Stomach smooth muscle (tissue), 2 donors: ENCODE results near the gene DOCK6.

Experiments used
- H3K27ac ChIP-seq: one replicate; pipeline ENCODE4 v1.7.0; 2013; ENCODE audit warnings: mild to moderate bottlenecking, low read length, inconsistent platforms
- H3K27me3 ChIP-seq, 2 donors: one replicate each; pipeline ENCODE4 v1.7.0; 2013; ENCODE audit warnings: low read length in 2 of 2; ENCODE audit not compliant: insufficient read depth in 2 of 2, control insufficient read depth in 1 of 2
- H3K36me3 ChIP-seq, 2 donors: one replicate each; pipeline ENCODE4 v1.7.0; 2013; ENCODE audit warnings: low read length in 2 of 2; ENCODE audit not compliant: control insufficient read depth in 2 of 2, insufficient read depth in 2 of 2
- H3K4me1 ChIP-seq: one replicate; pipeline ENCODE4 v1.7.0; 2013; ENCODE audit warnings: low read length; ENCODE audit not compliant: control insufficient read depth, insufficient read depth
- H3K4me3 ChIP-seq, 2 donors: one replicate each; pipeline ENCODE4 v1.7.0; 2013; ENCODE audit warnings: low read length in 2 of 2
- H3K9ac ChIP-seq, 2 donors: one replicate each; pipeline ENCODE4 v1.7.0; 2013; ENCODE audit warnings: low read length in 2 of 2, mild to moderate bottlenecking in 1 of 2
- H3K9me3 ChIP-seq, 2 donors: one replicate each; pipeline ENCODE4 v1.7.0; 2013; ENCODE audit warnings: low read length in 2 of 2; ENCODE audit not compliant: control insufficient read depth in 2 of 2
- donor health status: healthy.
- donor health status: Pancreatic carcinoma.

DOCK6 gene

GRCh38 chr19:11257846-11258380, 4.4 kb downstream of the DOCK6 start:
- no peak overlapping the region for H3K9ac ChIP-seq
- no peak overlapping the region for H3K27ac ChIP-seq
- H3K36me3 ChIP-seq, result no peaks in the 10 kb centered on the region
- no peak overlapping the region for H3K4me3 ChIP-seq
- no peaks in the 10 kb centered on the region for H3K27me3 ChIP-seq
- no peaks in the 10 kb centered on the region for H3K9me3 ChIP-seq
- peaks cover 19% of the 10 kb centered on the region for H3K4me1 ChIP-seq

GRCh38 chr19:11256189-11256588, 6.1 kb downstream of the DOCK6 start:
- Histone ChIP-seq H3K9me3 (no peaks in the 10 kb centered on the region), H3K4me1 (peaks cover 17% of the 10 kb centered on the region), H3K4me3 (no peak overlapping the region), H3K9ac (no peak overlapping the region), H3K27me3 (no peaks in the 10 kb centered on the region), H3K27ac (no peak overlapping the region), H3K36me3 (peaks cover 6 to 11% of the 10 kb centered on the region in 2 donors)

GRCh38 chr19:11254666-11255065, 7.7 kb downstream of the DOCK6 start:
- Histone ChIP-seq H3K4me3 (no peak overlapping the region), H3K27ac (no peak overlapping the region), H3K9me3 (no peaks in the 10 kb centered on the region), H3K4me1 (peaks cover 17% of the 10 kb centered on the region), H3K27me3 (no peaks in the 10 kb centered on the region), H3K9ac (no peak overlapping the region), H3K36me3 (peaks cover 6 to 16% of the 10 kb centered on the region in 2 donors)

- H3K27me3 ChIP-seq, result no peaks in the 10 kb centered on the region
- H3K9me3 ChIP-seq, result no peaks in the 10 kb centered on the region
- no peak overlapping the region for H3K27ac ChIP-seq
- H3K4me3 ChIP-seq, result no peak overlapping the region
- H3K4me1 ChIP-seq, result peaks cover 19% of the 10 kb centered on the region
- no peak overlapping the region for H3K9ac ChIP-seq
- peaks cover 12 to 16% of the 10 kb centered on the region in 2 donors for H3K36me3 ChIP-seq
These were observed 9.5 kb downstream of the DOCK6 start for GRCh38 chr19:11252665-11253355.

GRCh38 chr19:11251650-11252314, 10.5 kb downstream of the DOCK6 start:
- no peak overlapping the region for H3K27ac ChIP-seq
- no peaks in the 10 kb centered on the region for H3K27me3 ChIP-seq
- H3K36me3 ChIP-seq, result peaks cover 16 to 22% of the 10 kb centered on the region in 2 donors
- H3K9ac ChIP-seq, result no peak overlapping the region
- H3K4me3 ChIP-seq, result no peak overlapping the region
- H3K9me3 ChIP-seq, result no peaks in the 10 kb centered on the region
- peaks cover 23% of the 10 kb centered on the region for H3K4me1 ChIP-seq

- H3K4me3 ChIP-seq, result no peak overlapping the region
- no peak overlapping the region for H3K27ac ChIP-seq
- H3K36me3 ChIP-seq, result peaks cover 16 to 24% of the 10 kb centered on the region in 2 donors
- no peak overlapping the region for H3K9ac ChIP-seq
- H3K27me3 ChIP-seq, result no peaks in the 10 kb centered on the region
- peaks cover 23% of the 10 kb centered on the region for H3K4me1 ChIP-seq
- no peaks in the 10 kb centered on the region for H3K9me3 ChIP-seq
These were observed 11.1 kb downstream of the DOCK6 start for GRCh38 chr19:11251217-11251616.

- H3K9ac ChIP-seq, result no peak overlapping the region
- H3K9me3 ChIP-seq, result no peaks in the 10 kb centered on the region
- H3K4me3 ChIP-seq, result no peak overlapping the region
- H3K27me3 ChIP-seq, result no peaks in the 10 kb centered on the region
- no peak overlapping the region for H3K27ac ChIP-seq
- H3K4me1 ChIP-seq, result peaks cover 17% of the 10 kb centered on the region
- H3K36me3 ChIP-seq, result peaks cover 16 to 24% of the 10 kb centered on the region in 2 donors
These were observed 13.5 kb downstream of the DOCK6 start for GRCh38 chr19:11248852-11249251.

GRCh38 chr19:11247934-11248333, 14.4 kb downstream of the DOCK6 start:
- H3K9me3 ChIP-seq, result no peaks in the 10 kb centered on the region
- H3K4me3 ChIP-seq, result no peak overlapping the region
- peaks cover 14% of the 10 kb centered on the region for H3K4me1 ChIP-seq
- H3K27me3 ChIP-seq, result no peaks in the 10 kb centered on the region
- no peak overlapping the region for H3K9ac ChIP-seq
- no peak overlapping the region for H3K27ac ChIP-seq
- peaks cover 16 to 24% of the 10 kb centered on the region in 2 donors for H3K36me3 ChIP-seq

GRCh38 chr19:11247391-11247790, 14.9 kb downstream of the DOCK6 start:
- peaks cover 13% of the 10 kb centered on the region for H3K4me1 ChIP-seq
- peaks cover 14 to 20% of the 10 kb centered on the region in 2 donors for H3K36me3 ChIP-seq
- no peaks in the 10 kb centered on the region for H3K27me3 ChIP-seq
- no peak overlapping the region for H3K9ac ChIP-seq
- no peak overlapping the region for H3K4me3 ChIP-seq
- no peak overlapping the region for H3K27ac ChIP-seq
- H3K9me3 ChIP-seq, result no peaks in the 10 kb centered on the region

- Histone ChIP-seq H3K36me3 (peaks cover 10 to 16% of the 10 kb centered on the region in 2 donors), H3K27me3 (no peaks in the 10 kb centered on the region), H3K4me3 (no peak overlapping the region), H3K4me1 (peaks cover 13% of the 10 kb centered on the region), H3K9me3 (no peaks in the 10 kb centered on the region), H3K9ac (no peak overlapping the region), H3K27ac (no peak overlapping the region)
These were observed 15.4 kb downstream of the DOCK6 start for GRCh38 chr19:11246941-11247340.
